Subcutaneous abdominal adipose tissue (tissue), 5 donors: ENCODE results near the gene LRRN2.

ENCODE experiments used
- H3K27ac ChIP-seq: one replicate; pipeline ENCODE4 v1.7.0; 2013; ENCODE audit warnings: low read depth, mild to moderate bottlenecking, inconsistent platforms, low read length, moderate library complexity
- H3K27me3 ChIP-seq, 5 donors: one replicate each; pipeline ENCODE4 v1.7.0; 2013; ENCODE audit warnings: low read length in 5 of 5, inconsistent platforms in 1 of 5; ENCODE audit not compliant: control insufficient read depth in 5 of 5, insufficient read depth in 4 of 5
- H3K36me3 ChIP-seq, 5 donors: one replicate each; pipeline ENCODE4 v1.7.0; 2013; ENCODE audit warnings: low read length in 5 of 5; ENCODE audit not compliant: control insufficient read depth in 5 of 5, insufficient read depth in 5 of 5
- H3K4me1 ChIP-seq, 5 donors: one replicate each; pipeline ENCODE4 v1.7.0; 2013; ENCODE audit warnings: low read length in 5 of 5, mild to moderate bottlenecking in 3 of 5, moderate library complexity in 1 of 5; ENCODE audit not compliant: control insufficient read depth in 5 of 5, insufficient read depth in 5 of 5
- H3K4me3 ChIP-seq, 5 donors: one replicate each; pipeline ENCODE4 v1.7.0; 2013; ENCODE audit warnings: low read length in 5 of 5, low read depth in 1 of 5
- H3K9ac ChIP-seq, 5 donors: one replicate each; pipeline ENCODE4 v1.7.0; 2013; ENCODE audit warnings: low read length in 5 of 5, mild to moderate bottlenecking in 4 of 5, moderate library complexity in 3 of 5
- H3K9me3 ChIP-seq, 5 donors: one replicate each; pipeline ENCODE4 v1.7.0; 2013; ENCODE audit warnings: low read length in 5 of 5; ENCODE audit not compliant: control insufficient read depth in 5 of 5
- donor health status: healthy.
- donor health status: healthy.
- donor health status: healthy.
- donor health status: healthy.
- donor health status: healthy.

The LRRN2 gene

DNA sequence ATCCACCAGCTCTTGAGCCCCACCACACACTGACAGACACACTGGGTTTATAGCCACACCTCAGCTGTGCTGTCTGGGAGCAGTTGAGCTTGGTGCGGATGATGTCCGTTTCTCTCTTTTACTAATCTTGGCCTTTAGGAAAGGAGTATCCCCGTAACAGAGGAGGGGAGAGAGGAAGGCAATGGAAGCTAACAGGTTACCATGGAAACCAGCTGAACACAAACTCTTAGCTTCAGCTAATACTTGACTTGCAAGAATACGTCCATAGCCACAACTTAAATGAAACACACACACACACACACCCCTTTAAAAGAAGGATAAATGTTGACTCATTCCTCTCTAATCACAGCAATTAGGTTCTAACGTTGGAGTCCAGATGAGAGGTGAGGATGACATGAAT is 28.0 kb upstream of the LRRN2 start:
- Histone ChIP-seq H3K27me3 (peaks cover 5 to 47% (median 29%) of the 10 kb centered on the region in 5 donors), H3K9ac (no peak overlapping the region), H3K27ac (no peak overlapping the region), H3K4me1 (no peaks in the 10 kb centered on the region), H3K36me3 (no peaks in the 10 kb centered on the region), H3K9me3 (no peaks in the 10 kb centered on the region), H3K4me3 (no peak overlapping the region)

DNA sequence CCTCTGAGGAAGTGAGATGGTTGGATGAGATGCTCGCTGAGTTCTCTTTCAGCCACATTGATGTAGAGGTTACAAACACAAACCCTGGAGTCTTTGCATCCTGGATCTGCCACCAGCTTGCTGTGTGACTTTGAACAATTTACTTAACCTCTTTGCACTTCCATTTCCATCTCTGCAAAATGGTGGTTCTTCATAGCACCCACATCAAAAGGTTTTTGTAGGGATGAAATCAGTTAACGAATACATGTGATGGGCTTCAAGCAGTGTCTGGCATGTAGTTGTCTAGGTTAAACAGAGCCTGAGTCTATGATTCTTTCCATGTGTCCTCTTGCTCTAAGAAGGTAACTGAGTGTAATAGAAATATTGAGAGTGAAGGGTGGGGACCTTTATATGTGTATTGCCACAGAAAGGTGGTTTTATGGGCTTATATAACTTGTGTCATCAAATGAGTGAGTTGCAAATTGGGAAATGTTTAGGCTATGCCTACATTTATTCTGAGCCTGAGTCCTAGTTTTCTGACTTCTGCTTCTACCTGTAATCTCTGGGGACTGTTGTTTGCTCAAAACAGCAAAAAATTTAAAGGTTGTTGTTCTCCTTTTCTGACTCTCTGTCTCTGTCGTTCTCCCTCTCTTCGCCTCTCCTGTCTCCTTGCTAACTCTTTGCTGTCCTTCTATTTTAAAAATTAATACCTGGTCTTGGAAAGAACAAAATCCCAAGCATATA is 27.3 kb upstream of the LRRN2 start:
- H3K9me3 ChIP-seq: no peaks in the 10 kb centered on the region
- H3K27ac ChIP-seq: no peak overlapping the region
- H3K27me3 ChIP-seq: peaks cover 5 to 47% (median 30%) of the 10 kb centered on the region in 5 donors
- H3K36me3 ChIP-seq: no peaks in the 10 kb centered on the region
- no peak overlapping the region for H3K4me3 ChIP-seq
- no peaks in the 10 kb centered on the region for H3K4me1 ChIP-seq
- no peak overlapping the region for H3K9ac ChIP-seq

GRCh38 chr1:204711947-204712701 is 26.6 kb upstream of the LRRN2 start:
- Histone ChIP-seq H3K4me1 (peaks cover 0 to 1% (median 0%) of the 10 kb centered on the region in 5 donors), H3K36me3 (no peaks in the 10 kb centered on the region), H3K9me3 (no peaks in the 10 kb centered on the region), H3K4me3 (no peak overlapping the region), H3K9ac (no peak overlapping the region), H3K27me3 (peaks cover 8 to 51% (median 36%) of the 10 kb centered on the region in 5 donors), H3K27ac (no peak overlapping the region)

- Histone ChIP-seq H3K27me3 (peaks cover 13 to 56% (median 41%) of the 10 kb centered on the region in 5 donors), H3K36me3 (no peaks in the 10 kb centered on the region), H3K4me3 (no peak overlapping the region), H3K4me1 (peaks cover 0 to 9% (median 0%) of the 10 kb centered on the region in 5 donors), H3K9ac (no peak overlapping the region), H3K27ac (no peak overlapping the region), H3K9me3 (no peaks in the 10 kb centered on the region)
Observed at GRCh38 chr1:204711103-204711946, 25.8 kb upstream of the LRRN2 start.

GRCh38 chr1:204709960-204710912 is 24.7 kb upstream of the LRRN2 start:
- Histone ChIP-seq H3K9me3 (no peaks in the 10 kb centered on the region), H3K4me3 (no peak overlapping the region), H3K9ac (no peak overlapping the region), H3K27ac (no peak overlapping the region), H3K4me1 (peaks cover 0 to 14% (median 0%) of the 10 kb centered on the region in 5 donors), H3K27me3 (peaks cover 13 to 61% (median 41%) of the 10 kb centered on the region in 5 donors), H3K36me3 (no peaks in the 10 kb centered on the region)

DNA sequence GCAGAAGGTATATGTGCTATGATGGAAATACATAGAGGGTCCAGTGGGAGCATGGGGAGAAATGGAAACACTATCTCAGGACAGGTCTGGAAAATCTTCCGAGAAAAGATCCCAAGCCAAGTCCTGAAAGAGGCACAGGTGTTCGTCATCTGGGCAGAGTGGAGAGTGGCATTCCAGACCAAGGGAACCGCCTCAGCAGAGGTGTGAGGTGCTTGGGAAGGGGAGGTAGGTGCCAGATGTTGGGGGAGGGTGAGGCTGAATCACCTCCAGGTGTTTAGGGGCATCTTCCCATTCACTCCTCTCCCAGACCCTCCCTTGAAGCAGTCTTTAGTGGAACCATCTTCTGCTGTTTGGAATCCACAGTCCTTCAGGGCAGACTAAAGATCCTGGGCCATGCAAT is 23.5 kb upstream of the LRRN2 start:
- Histone ChIP-seq H3K27me3 (peaks cover 13 to 51% (median 38%) of the 10 kb centered on the region in 5 donors), H3K9me3 (no peaks in the 10 kb centered on the region), H3K36me3 (no peaks in the 10 kb centered on the region), H3K4me3 (no peak overlapping the region), H3K27ac (no peak overlapping the region), H3K9ac (no peak overlapping the region), H3K4me1 (peaks cover 0 to 21% (median 0%) of the 10 kb centered on the region in 5 donors)

DNA sequence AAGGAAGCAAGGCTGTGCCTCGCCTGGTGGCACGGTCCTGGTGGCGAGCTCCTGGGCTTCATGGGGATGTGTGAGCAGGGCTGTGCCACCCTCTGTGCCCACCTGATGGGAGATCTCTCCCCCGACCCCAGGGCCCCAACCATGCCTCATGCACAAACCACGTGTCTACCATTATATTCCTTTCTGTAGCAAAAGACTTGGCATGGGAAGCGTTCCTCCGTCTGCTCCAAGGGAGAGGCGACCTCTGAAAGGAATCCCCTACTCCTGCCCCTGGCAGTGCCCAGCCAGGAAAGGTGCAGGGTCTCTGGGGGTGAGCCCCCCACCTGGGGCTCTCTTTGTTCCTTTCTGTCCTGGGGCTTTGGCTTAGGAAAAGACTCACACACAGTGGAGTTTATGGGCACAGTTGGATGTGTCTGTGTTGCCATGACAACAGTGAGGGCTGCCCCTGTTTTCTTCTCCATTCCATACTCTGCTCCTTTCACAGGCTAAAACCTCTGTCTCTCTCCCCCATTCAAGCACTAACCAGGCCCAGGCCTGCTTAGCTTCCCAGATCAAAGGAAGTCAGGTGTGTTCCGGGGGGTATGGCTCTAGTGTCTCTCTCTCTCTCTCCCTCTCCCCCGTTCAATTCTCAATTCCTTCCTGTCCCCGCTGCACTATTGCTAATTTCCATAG is 21.4 kb upstream of the LRRN2 start:
- no peaks in the 10 kb centered on the region for H3K36me3 ChIP-seq
- no peak overlapping the region for H3K27ac ChIP-seq
- H3K4me1 ChIP-seq: peaks cover 0 to 26% (median 0%) of the 10 kb centered on the region in 5 donors
- no peak overlapping the region for H3K4me3 ChIP-seq
- H3K9me3 ChIP-seq: no peaks in the 10 kb centered on the region
- H3K9ac ChIP-seq: no peak overlapping the region
- H3K27me3 ChIP-seq: peaks cover 13 to 33% (median 28%) of the 10 kb centered on the region in 5 donors

- Histone ChIP-seq H3K4me1 (peaks cover 0 to 26% (median 0%) of the 10 kb centered on the region in 5 donors), H3K4me3 (no peak overlapping the region), H3K36me3 (no peaks in the 10 kb centered on the region), H3K9me3 (no peaks in the 10 kb centered on the region), H3K27ac (no peak overlapping the region), H3K27me3 (peaks cover 12 to 25% (median 20%) of the 10 kb centered on the region in 5 donors), H3K9ac (no peak overlapping the region)
Observed at GRCh38 chr1:204705888-204706837, 20.6 kb upstream of the LRRN2 start.
